H7 (cell line): Measurements from ENCODE around the gene GMDS. TPM values are rescaled to one million over a fixed set of nuclear protein-coding genes. Genes with fewer than 3 reads are reported as not detected.

Source experiments
- DNase-seq: peaks from one replicate; pipeline ENCODE4 v3.0.0; 2012
- H3K27me3 ChIP-seq: 2 replicates; pipeline ENCODE4 v1.6.0; 2011; ENCODE audit warnings: mild to moderate bottlenecking, low read length; ENCODE audit not compliant: control insufficient read depth, insufficient read depth
- H3K36me3 ChIP-seq: replicated peaks from 2 replicates; pipeline ENCODE4 v1.5.1; 2011; ENCODE audit warnings: low read length; ENCODE audit not compliant: control insufficient read depth, insufficient read depth
- H3K4me3 ChIP-seq: 2 replicates; pipeline ENCODE4 v1.5.1; 2011; ENCODE audit warnings: low read depth, mild to moderate bottlenecking, control low read depth, low read length, moderate library complexity; ENCODE audit not compliant: insufficient read depth
- total RNA-seq: library from RNA; depleted of rRNA; stranded (reverse); fragments of >200 nt; shearing (Covaris generic); gene quantifications from 2 replicates; pipeline ENCODE4 v1.2.3, GENCODE V29; 2014

Gene GMDS
- total RNA-seq, 1 experiment from 2014 or later: 9.0 TPM

- Histone ChIP-seq H3K36me3 (no peaks in the 10 kb centered on the region), H3K27me3 (no peaks in the 10 kb centered on the region), H3K4me3 (no peak overlapping the region)
- no peak for DNase-seq
Observed at GRCh38 chr6:2077826-2078225, 167.6 kb downstream of the GMDS start.

- no peaks in the 10 kb centered on the region for H3K27me3 ChIP-seq
- no peak for DNase-seq
- no peak overlapping the region for H3K4me3 ChIP-seq
- H3K36me3 ChIP-seq: no peaks in the 10 kb centered on the region
Observed at GRCh38 chr6:2073476-2073875, 171.9 kb downstream of the GMDS start.

- no peaks in the 10 kb centered on the region for H3K27me3 ChIP-seq
- no peak for DNase-seq
- no peak overlapping the region for H3K4me3 ChIP-seq
- H3K36me3 ChIP-seq: no peaks in the 10 kb centered on the region
Observed at GRCh38 chr6:2072453-2072852, 173.0 kb downstream of the GMDS start.

- H3K4me3 ChIP-seq: no peak overlapping the region
- no peak for DNase-seq
Observed at GRCh38 chr6:2063547-2063946, 181.9 kb downstream of the GMDS start.

GRCh38 chr6:2061880-2062279, 183.5 kb downstream of the GMDS start:
- H3K27me3 ChIP-seq: no peaks in the 10 kb centered on the region
- H3K4me3 ChIP-seq: no peak overlapping the region
- no peaks in the 10 kb centered on the region for H3K36me3 ChIP-seq
- DNase-seq: no peak

More at GRCh38 chr6:2063547-2063946, 181.9 kb downstream of the GMDS start:
- H3K27me3 ChIP-seq: no peaks in the 10 kb centered on the region
- no peaks in the 10 kb centered on the region for H3K36me3 ChIP-seq

GRCh38 chr6:2055911-2056310, 189.5 kb downstream of the GMDS start:
- no peaks in the 10 kb centered on the region for H3K27me3 ChIP-seq
- H3K4me3 ChIP-seq: no peak overlapping the region
- DNase-seq: no peak
- no peaks in the 10 kb centered on the region for H3K36me3 ChIP-seq

- H3K4me3 ChIP-seq: no peak overlapping the region
- H3K27me3 ChIP-seq: no peaks in the 10 kb centered on the region
- H3K36me3 ChIP-seq: no peaks in the 10 kb centered on the region
- no peak for DNase-seq
Observed at GRCh38 chr6:2055143-2055542, 190.3 kb downstream of the GMDS start.

- no peak for DNase-seq
- Histone ChIP-seq H3K4me3 (no peak overlapping the region), H3K27me3 (no peaks in the 10 kb centered on the region), H3K36me3 (no peaks in the 10 kb centered on the region)
Observed at GRCh38 chr6:2054516-2055067, 190.8 kb downstream of the GMDS start.

GRCh38 chr6:2053691-2054090, 191.7 kb downstream of the GMDS start:
- no peak for DNase-seq
- H3K27me3 ChIP-seq: no peaks in the 10 kb centered on the region

GRCh38 chr6:2047855-2048254, 197.6 kb downstream of the GMDS start:
- H3K4me3 ChIP-seq: no peak overlapping the region
- no peak for DNase-seq
- H3K36me3 ChIP-seq: no peaks in the 10 kb centered on the region
- H3K27me3 ChIP-seq: no peaks in the 10 kb centered on the region

More at GRCh38 chr6:2053691-2054090, 191.7 kb downstream of the GMDS start:
- no peaks in the 10 kb centered on the region for H3K36me3 ChIP-seq
- H3K4me3 ChIP-seq: no peak overlapping the region

GRCh38 chr6:2044192-2044591, 201.2 kb downstream of the GMDS start:
- no peaks in the 10 kb centered on the region for H3K27me3 ChIP-seq
- no peak for DNase-seq
- no peaks in the 10 kb centered on the region for H3K36me3 ChIP-seq
- H3K4me3 ChIP-seq: no peak overlapping the region

GRCh38 chr6:2042956-2043648, 202.3 kb downstream of the GMDS start:
- H3K4me3 ChIP-seq: no peak overlapping the region
- no peak for DNase-seq
- no peaks in the 10 kb centered on the region for H3K27me3 ChIP-seq

GRCh38 chr6:2038092-2038491, 207.3 kb downstream of the GMDS start:
- no peak for DNase-seq
- Histone ChIP-seq H3K4me3 (no peak overlapping the region), H3K36me3 (no peaks in the 10 kb centered on the region), H3K27me3 (no peaks in the 10 kb centered on the region)

More at GRCh38 chr6:2042956-2043648, 202.3 kb downstream of the GMDS start:
- H3K36me3 ChIP-seq: no peaks in the 10 kb centered on the region

GRCh38 chr6:2037237-2037926, 208.0 kb downstream of the GMDS start:
- Histone ChIP-seq H3K36me3 (no peaks in the 10 kb centered on the region), H3K27me3 (no peaks in the 10 kb centered on the region), H3K4me3 (no peak overlapping the region)
- no peak for DNase-seq

- Histone ChIP-seq H3K27me3 (no peaks in the 10 kb centered on the region), H3K4me3 (no peak overlapping the region), H3K36me3 (no peaks in the 10 kb centered on the region)
- no peak for DNase-seq
Observed at GRCh38 chr6:2036710-2037023, 208.7 kb downstream of the GMDS start.
